ENCODE measurements around the gene TSHZ1.

TSHZ1 gene

GRCh38 chr18:75210274-75211001 is at the start of gene TSHZ1:
TSS of gene TSHZ1 (plus strand) at chr18:75210797. CDS start at chr18:75211877, 1,080 bp downstream.
- peak; percentile 87 for DNase-seq

DNA sequence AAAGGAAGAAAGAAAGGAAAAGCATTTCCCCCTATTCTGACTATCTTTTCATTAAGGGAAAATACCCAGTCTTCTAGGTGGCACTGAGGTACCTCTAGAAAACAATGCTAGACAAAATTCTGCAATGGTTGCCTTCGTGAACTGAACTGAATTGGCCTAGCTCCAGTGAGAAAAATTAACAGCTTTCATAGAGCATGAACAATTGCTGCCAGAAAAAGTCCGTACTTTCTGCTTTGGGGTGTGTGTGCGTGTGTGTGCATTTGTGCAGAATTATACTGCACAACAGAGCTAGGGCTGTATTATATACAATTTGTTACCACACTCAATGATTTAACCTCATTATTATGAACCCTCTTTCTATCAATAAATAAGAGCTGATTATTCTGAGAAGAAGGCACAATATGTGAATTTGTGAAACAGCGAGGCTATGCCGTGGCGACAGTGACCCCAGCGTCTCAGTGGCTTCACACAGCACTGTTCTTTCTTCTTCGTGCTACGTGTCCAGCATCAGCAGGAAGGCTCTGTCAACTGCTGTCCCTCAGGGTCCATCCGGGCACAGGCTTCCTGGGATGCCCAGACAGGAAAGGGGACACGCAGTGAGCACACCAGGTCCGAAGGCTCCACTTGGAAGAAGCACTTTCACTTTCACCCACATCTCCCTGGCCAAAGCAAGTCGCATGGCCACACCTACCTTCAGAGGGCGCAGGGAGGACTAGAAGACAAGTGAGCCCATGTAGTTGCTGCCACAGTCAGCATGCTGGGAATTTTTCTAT is 49.2 kb upstream of the TSHZ1 start:
- DNase-seq = no peak

DNA sequence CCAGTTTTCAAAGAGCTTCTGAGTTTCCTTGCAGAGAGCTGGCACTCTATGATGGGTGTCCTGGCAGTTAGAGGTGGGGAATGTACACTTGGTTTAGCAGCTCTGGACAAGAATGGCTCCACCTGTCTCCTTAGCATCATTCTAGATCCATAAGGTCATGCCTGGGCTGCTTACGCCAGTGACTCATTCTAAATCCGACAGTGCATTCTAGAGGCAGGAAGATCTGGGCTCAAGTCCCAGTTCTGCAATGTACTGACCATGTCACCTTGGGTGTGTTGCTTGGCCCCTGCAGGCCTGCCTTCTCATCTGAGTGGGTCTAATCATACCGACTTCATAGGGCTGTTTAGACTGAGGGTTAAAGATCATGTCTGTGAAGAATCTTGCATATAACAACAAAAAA is 48.1 kb upstream of the TSHZ1 start:
- DNase-seq = no peak

DNA sequence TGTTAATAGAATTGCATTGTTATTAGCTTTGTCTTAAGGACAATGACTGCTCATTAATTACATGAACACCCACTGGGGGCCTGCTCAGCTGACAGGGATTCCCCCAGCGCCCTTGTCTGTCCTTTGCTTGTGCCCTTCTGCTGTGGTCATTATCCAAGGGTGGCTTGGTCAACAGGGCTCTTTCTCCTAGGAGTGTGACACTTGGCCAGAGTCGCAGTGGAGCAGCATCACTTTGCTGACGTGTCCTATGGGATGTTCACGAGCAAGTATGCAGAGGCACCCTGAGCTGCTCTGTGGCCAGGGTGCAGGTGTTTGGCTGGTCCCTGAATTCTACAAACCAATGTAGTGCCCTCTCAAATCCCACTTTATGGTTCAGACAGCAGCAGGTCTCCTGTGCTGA is 47.6 kb upstream of the TSHZ1 start:
- no peak for DNase-seq

GRCh38 chr18:75163736-75164135 is 46.9 kb upstream of the TSHZ1 start:
- DNase-seq = no peak

DNA sequence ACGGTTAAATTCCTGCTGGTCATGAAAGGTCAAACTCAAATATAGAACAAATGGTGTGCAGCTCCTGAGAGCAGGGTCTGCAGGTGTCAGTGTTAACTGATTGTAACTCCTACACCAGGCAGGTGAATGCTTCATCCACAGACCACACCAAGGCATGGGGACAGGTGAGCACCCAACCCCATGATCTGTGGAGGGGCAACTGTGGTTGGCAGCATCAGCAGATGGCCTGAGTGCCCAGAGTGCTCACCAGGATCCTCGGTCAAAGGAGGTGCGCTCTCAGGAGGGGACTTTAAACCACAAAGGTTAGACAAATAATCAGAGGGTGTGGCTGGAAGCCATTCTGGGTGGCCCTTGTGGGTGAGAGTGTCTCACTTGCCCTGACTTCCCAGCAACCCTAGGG is 46.1 kb upstream of the TSHZ1 start:
- no peak for DNase-seq

DNA sequence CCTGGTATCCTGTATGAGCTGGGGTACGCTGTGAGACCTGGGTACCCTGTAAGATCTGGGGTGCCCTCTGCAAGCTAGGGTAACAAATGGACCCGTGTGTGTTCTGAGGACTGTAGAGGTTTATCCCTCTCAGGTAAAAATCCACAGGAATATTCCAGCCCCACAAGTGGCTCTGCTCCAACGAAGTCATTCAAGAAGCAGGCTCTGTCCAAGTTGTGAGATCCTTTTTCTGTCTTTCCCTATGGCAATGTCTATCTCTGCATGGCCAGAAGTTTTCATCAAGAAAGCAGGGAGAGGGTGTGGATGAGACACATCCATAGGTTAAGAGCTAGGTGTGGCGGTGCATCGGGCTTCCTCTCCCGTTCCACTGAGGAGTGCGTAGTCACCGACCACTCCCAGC is 44.7 kb upstream of the TSHZ1 start:
- DNase-seq = no peak

- DNase-seq = no peak
Measured at GRCh38 chr18:75167137-75167536, 43.5 kb upstream of the TSHZ1 start.

DNA sequence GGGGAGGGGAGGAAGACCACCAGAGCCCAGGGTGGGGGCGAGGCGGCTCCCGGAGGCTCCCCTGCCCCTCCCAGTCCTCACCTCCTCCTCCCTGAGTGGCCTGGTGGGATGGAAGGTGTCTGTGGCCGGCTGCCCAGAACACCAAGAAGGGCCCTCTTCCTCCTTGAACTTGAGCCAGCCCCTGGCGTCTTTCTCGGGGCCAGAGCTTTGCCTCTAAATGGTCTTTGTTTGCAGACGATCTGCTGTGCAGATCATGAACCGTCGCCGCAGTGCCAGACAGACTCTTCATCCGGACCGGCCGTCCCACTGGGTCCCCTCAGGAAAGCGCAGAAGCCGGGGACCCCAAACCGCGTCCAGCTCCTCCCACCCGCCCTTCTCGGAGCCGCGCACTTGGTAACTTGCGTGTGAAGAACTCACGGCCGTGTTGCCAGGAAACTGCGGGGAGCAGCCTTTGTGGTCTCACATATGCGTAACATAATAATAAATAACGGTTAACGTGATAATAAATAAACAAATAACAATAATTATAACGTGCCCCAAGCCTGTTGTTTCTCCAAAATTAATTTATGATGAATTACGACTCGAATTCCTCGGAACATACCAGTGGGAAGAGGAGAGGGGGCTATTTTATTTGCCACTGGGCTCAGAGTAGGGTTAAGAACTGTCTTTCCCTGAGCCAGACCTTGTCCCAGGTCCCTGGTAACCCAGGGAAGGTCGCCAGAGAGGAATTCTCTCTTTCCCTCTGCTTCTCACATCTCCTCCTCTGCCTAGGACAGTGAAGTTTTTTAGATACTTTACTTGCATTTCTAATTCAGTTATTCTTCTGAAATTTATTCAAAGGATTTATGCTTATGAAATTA is 42.6 kb upstream of the TSHZ1 start:
- DNase-seq = no peak

DNA sequence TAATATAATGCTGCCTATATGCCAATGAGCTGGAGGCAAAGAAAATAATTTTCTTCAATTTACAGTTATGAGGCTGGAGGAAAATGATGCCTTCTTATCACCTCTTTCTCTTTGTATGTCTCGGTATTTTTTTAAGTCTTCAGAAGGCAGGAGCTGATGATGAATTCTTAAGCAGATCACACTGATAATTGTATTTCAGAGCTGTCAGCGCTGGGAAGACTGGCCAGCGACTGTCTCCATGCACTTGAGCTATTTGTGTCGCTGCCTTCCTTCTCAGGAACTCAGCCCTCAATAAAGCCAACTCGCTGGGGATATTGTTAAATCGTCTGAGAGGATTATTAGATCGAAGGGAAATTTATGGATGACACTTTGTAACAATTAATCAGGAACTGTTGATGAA is 42.0 kb upstream of the TSHZ1 start:
- no peak for DNase-seq

DNA sequence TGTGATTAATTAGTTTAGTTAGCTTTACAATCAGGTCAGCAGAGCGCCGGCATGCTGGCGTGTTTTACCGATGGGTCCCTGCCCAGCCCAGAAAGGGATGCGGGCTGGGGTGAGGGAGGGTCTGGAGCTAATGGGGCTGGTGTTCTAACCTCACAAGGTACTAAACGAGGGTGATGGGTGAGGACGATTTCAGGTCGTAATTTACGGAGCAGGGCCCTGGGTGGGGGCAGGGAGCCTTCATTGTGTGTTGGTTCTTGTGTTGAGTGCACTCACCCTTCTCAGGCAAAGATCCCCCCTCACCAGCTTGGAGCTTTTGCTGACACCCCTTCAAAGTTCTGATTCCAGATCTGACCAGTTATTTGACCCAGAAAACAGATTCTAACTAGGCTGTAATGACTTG is 41.2 kb upstream of the TSHZ1 start:
- DNase-seq = no peak

DNA sequence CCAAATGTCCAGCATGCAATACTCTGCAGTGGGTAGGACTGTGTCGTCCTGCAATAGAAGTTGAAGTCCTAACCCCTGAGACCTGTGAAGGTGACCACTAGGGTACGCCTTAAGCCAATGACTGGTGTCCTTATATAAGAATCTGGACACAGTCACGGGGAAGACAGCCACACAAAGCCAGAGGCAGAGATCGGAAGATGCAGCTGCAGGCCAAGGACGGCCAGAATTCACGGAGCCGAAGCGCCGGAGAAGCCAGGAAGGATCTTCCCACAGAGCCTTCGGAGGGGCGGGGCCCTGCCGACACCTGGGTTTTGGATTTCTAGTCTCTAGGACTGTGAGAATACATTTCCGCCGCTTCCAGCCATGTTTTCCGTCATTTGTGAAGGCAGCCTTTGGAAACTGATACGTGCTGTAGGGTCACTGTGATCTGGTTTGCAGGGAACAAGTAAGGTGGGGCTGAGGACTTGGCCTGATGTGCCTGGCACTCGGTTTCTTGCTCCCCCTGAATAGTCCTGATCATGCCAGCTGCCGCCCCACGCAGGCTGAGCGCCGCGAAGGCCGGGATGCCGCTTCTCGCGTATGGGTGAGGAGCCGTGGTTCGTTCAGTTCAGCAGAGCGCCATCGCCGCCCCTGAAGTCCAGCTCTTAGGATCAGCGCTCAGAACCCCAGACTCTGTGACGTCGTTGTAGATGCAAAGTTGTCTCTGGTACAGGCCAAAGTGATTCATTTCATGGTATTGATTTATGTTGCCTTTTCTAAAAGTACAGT is 40.4 kb upstream of the TSHZ1 start:
- DNase-seq = no peak

DNA sequence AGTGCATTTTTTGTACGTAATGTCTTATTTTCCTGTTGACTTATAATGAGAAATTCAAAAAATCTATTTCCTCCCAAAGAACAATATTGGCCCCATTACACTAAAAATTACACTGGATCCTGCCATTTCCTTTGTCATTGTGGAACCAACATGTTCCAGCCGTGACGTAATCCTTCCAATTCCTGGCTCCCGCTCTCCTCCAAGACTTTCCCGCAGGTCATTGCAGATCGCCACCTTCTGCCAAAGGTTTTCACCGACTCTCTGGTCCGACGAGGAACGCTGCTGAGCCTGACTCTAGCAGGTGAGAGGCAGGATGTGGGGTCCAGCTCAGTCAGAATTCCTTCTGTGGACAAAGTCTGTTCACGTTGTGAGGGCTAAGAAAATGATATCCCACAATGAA is 39.7 kb upstream of the TSHZ1 start:
- no peak for DNase-seq

DNA sequence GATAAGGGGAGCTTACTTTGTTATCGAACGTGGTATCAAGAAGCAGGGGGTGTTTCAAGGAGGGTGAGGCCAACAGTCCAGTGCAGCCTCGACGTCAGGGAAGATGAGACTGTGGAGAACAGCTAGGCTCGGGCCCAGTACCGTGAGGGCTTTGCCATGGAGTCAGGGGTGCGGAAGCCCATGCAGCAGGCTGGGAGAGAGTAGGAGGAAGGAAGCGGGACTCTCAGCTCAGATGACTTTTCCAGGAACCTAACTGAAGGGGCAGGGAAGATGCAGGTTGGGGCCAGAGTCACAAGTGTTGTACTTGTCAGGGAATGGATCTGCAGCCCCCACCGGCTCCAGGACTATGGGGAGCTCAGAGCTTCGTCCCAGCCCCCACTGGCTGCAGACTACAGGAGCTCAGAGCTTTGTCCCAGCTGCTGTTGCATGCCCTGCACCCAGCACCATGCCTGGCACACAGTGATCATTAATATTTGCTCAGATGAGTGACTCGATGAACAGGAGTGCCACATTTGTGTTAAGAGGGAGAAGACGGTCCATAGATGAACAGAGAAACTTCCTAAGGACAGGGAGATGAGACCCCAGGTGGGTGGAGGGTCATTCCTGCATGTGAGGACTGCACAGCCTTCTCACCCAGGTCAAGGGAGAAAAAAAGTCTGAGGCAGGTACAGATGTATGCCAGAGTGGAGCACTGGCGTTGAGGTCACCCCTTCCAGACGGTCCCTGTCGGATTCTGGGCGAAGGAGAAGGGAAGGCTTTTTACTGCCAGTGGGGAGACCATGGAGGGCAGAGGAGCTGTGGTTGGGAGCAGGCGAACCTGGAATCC is 38.1 kb upstream of the TSHZ1 start:
- DNase-seq = no peak

- no peak for DNase-seq
Measured at GRCh38 chr18:75173125-75173432, 37.5 kb upstream of the TSHZ1 start.

GRCh38 chr18:75173738-75174137 is 36.9 kb upstream of the TSHZ1 start:
- no peak for DNase-seq

- no peak for DNase-seq
Measured at GRCh38 chr18:75176849-75177248, 33.7 kb upstream of the TSHZ1 start.

- no peak for DNase-seq
Measured at GRCh38 chr18:75178376-75178775, 32.2 kb upstream of the TSHZ1 start.

DNA sequence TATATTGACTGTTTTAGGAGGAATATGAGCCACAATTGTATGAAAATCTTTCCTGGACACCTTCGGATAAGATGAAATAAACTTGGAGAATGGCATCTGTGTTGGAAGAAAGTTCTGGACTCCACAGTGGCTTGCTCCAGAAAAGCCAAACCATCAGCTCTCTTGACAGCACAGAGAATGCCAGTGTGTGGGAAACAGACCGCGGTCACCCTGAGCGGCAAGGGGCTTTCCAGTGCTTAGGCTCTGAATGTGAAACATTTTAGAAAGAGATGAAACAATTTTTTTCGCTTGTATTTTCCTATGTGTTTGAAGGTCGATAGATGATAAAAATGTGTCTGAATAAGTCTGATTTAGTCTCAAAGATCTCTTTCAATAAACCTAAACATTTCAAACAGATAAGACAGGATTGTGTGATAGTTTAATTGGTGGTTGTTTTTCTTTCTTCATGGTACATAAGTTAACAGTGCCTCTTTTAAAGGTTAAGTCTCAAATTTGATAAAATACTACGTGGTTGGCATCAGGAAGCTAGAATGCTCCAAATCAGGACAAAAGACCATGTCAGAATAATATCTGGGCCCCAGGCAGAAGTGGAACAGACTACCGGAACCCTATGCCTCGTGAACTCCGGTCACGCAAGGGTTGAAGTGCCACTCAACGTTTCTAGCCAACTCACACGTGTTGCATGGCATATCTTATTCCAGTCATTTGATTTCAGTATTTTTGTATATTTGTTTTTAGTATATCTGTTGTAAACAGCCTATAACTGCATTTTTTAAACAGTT is 30.6 kb upstream of the TSHZ1 start:
- no peak for DNase-seq

GRCh38 chr18:75183524-75183923 is 27.1 kb upstream of the TSHZ1 start:
- DNase-seq = no peak

- no peak for DNase-seq
Measured at GRCh38 chr18:75183973-75184493, 26.6 kb upstream of the TSHZ1 start.
